HG02623 (cell line): ENCODE data around the gene MYO1C.

ENCODE experiments used
- ATAC-seq: cut with Tn5 transposase; IDR thresholded peaks from one replicate; pipeline ENCODE4 v1.9.1; 2021; ENCODE audit warnings: moderate library complexity; ENCODE audit not compliant: unreplicated experiment

Gene MYO1C

GRCh38 chr17:1485423-1486376, 6.8 kb downstream of the MYO1C start:
- no peak for ATAC-seq

- peak; percentile 32 for ATAC-seq
Observed at GRCh38 chr17:1484676-1485422, 7.6 kb downstream of the MYO1C start.

GRCh38 chr17:1484060-1484535, 8.4 kb downstream of the MYO1C start:
- ATAC-seq, result no peak

GRCh38 chr17:1482680-1483079, 9.8 kb downstream of the MYO1C start:
- no peak for ATAC-seq

GRCh38 chr17:1481736-1482135, 10.8 kb downstream of the MYO1C start:
- ATAC-seq, result no peak

- no peak for ATAC-seq
Observed at GRCh38 chr17:1480747-1481465, 11.6 kb downstream of the MYO1C start.

GRCh38 chr17:1478418-1478817, 14.1 kb downstream of the MYO1C start:
- ATAC-seq, result no peak

- no peak for ATAC-seq
Observed at GRCh38 chr17:1475321-1475854, 17.1 kb downstream of the MYO1C start.

- ATAC-seq, result peak; percentile 46
Observed at GRCh38 chr17:1474402-1475189, 17.9 kb downstream of the MYO1C start.

GRCh38 chr17:1473841-1474240, 18.6 kb downstream of the MYO1C start:
- no peak for ATAC-seq

GRCh38 chr17:1473170-1473569, 19.3 kb downstream of the MYO1C start:
- no peak for ATAC-seq

- ATAC-seq, result no peak
Observed at GRCh38 chr17:1471911-1472821, 20.3 kb downstream of the MYO1C start.

GRCh38 chr17:1471490-1471889, 21.0 kb downstream of the MYO1C start:
- ATAC-seq, result no peak

GRCh38 chr17:1470755-1471462, 21.6 kb downstream of the MYO1C start:
- ATAC-seq, result no peak

- no peak for ATAC-seq
Observed at GRCh38 chr17:1470071-1470754, 22.3 kb downstream of the MYO1C start.

- ATAC-seq, result no peak
Observed at GRCh38 chr17:1469231-1469852, 23.1 kb downstream of the MYO1C start.

GRCh38 chr17:1467898-1468492, 24.5 kb downstream of the MYO1C start:
- no peak for ATAC-seq
